Hepatocyte (in vitro differentiated cells): ENCODE data around the gene FADS3. TPM values are rescaled to one million over a fixed set of nuclear protein-coding genes. Genes with fewer than 3 reads are reported as not detected.

ENCODE experiments used
- DNase-seq: peaks from one replicate; pipeline ENCODE4 v3.0.0-alpha.2; 2016; ENCODE audit warnings: low spot score
- H2AFZ ChIP-seq: fragments of 200-600 bp; sonication (generic); 2 replicates; pipeline ENCODE4 v1.6.0; 2016; ENCODE audit warnings: antibody characterized with exemption, mild to moderate bottlenecking
- H3K27ac ChIP-seq: fragments of 200-600 bp; sonication (generic); 2 replicates; pipeline ENCODE4 v1.5.1; 2016; ENCODE audit warnings: mild to moderate bottlenecking
- H3K27me3 ChIP-seq: fragments of 200-600 bp; sonication (generic); 2 replicates; pipeline ENCODE4 v1.6.1; 2016
- H3K36me3 ChIP-seq: fragments of 200-600 bp; sonication (generic); replicated peaks from 2 replicates; pipeline ENCODE4 v1.5.1; 2016; ENCODE audit warnings: low read depth; ENCODE audit not compliant: insufficient read depth
- H3K4me1 ChIP-seq: fragments of 200-600 bp; sonication (generic); 2 replicates; pipeline ENCODE4 v1.5.1; 2016; ENCODE audit warnings: mild to moderate bottlenecking, moderate library complexity; ENCODE audit not compliant: insufficient read depth
- H3K4me2 ChIP-seq: fragments of 200-600 bp; sonication (generic); 2 replicates; pipeline ENCODE4 v1.6.0; 2016
- H3K4me3 ChIP-seq: fragments of 200-600 bp; sonication (generic); 2 replicates; pipeline ENCODE4 v1.5.1; 2016; ENCODE audit warnings: mild to moderate bottlenecking
- H3K79me2 ChIP-seq: fragments of 200-600 bp; sonication (generic); 2 replicates; pipeline ENCODE4 v1.6.0; 2017; ENCODE audit warnings: mild to moderate bottlenecking
- H3K9me2 ChIP-seq: fragments of 200-600 bp; sonication (generic); replicated peaks from 2 replicates; pipeline ENCODE4 v1.6.0; 2017; ENCODE audit warnings: mild to moderate bottlenecking; ENCODE audit not compliant: insufficient read depth
- H3K9me3 ChIP-seq: fragments of 200-600 bp; sonication (generic); 2 replicates; pipeline ENCODE4 v1.5.1; 2016; ENCODE audit warnings: low read depth, mild to moderate bottlenecking
- H4K20me1 ChIP-seq: fragments of 200-600 bp; sonication (generic); 2 replicates; pipeline ENCODE4 v1.6.0; 2016; ENCODE audit warnings: mild to moderate bottlenecking; ENCODE audit not compliant: insufficient read depth, poor library complexity, severe bottlenecking
- CTCF ChIP-seq: fragments of 200-600 bp; sonication (generic); IDR thresholded peaks from 2 replicates; pipeline ENCODE4 v1.5.1; 2016; ENCODE audit warnings: antibody characterized with exemption, mild to moderate bottlenecking; ENCODE audit not compliant: poor library complexity
- EZH2 ChIP-seq: fragments of 200-600 bp; sonication (generic); IDR thresholded peaks from 2 replicates; pipeline ENCODE4 v1.6.1; 2016; ENCODE audit warnings: antibody characterized with exemption, mild to moderate bottlenecking, borderline replicate concordance
- EZH2phosphoT487 ChIP-seq: fragments of 200-600 bp; sonication (generic); IDR thresholded peaks from one replicate; pipeline ENCODE4 v1.6.1; 2018; ENCODE audit warnings: antibody characterized with exemption, mild to moderate bottlenecking, low read depth, moderate library complexity; ENCODE audit not compliant: unreplicated experiment, severe bottlenecking
- WGBS: methylation state at CpG from one replicate; pipeline ENCODE4 v1.1.6; 2016; ENCODE audit warnings: low lambda C conversion rate; ENCODE audit errors: missing lambda C conversion rate; 5-methylcytosine and 5-hydroxymethylcytosine counted together
- polyA plus RNA-seq: library from polyadenylated mRNA; unstranded; fragments of >200 nt; fragmentation: Nextera tagmentation; extraction: Ambion mirVana; gene quantifications from 2 replicates; pipeline ENCODE4 v1.2.1, GENCODE V29; 2016
- total RNA-seq: library from RNA; depleted of rRNA; stranded (reverse); fragments of >200 nt; gene quantifications from 2 replicates; pipeline ENCODE4 v1.2.3, GENCODE V29; 2014

The FADS3 gene
- total and polyA plus RNA-seq, 2 experiments from 2014 or later: 19.4 to 37.0 TPM

DNA sequence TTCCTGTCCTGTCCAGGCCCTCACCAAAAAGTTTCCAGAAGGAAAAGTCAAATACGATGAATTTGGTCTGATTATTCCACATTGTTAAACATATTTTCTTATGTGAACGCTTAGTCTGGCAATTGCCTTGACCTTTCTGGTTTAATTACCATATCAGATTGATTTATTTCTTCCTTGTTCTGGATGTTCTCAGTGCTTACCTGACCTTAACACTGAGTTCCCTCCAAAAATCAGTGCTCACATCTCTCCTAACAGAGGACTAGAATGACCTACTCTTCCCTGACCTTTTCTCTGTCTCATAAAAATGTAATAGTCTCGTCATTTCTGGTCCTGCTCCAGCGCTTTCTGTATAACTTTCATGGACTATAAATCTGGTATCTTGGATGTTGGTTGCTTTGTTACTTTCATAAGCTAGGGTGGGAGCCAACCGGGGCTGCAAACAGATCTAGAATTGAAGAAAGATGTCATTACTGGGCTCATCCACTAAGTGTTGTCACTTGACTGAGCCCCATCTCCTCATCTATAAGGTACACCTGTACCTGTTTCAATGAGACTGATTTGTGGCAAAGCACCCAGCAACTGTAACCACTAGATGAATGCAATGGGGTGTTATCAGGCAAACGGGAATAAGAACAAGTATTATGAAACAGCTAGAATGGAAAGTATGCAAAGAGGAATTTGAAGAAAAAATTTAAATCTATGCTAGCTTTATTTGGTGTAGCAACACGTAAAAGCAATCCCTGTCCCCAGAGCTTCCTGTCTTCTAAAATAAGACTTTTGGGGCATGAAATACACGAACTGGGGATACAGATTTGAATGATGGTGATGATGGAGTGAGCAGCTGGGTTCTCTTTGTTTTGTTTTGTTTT lies 60.9 kb downstream of the FADS3 start:
- 44% methylated on average over 8 of the region's 8 CpGs for WGBS

GRCh38 chr11:61829806-61830205 lies 61.5 kb downstream of the FADS3 start:
- 67% methylated on average over 4 of the region's 4 CpGs for WGBS
- peaks cover 42% of the 10 kb centered on the region for H4K20me1 ChIP-seq
- H3K27ac ChIP-seq: peak overlapping the region; percentile 98

More for the DNA sequence above, 60.9 kb downstream of the FADS3 start:
- Histone ChIP-seq H3K36me3 (no peaks in the 10 kb centered on the region), H3K79me2 (peaks cover 69% of the 10 kb centered on the region), H3K27me3 (no peaks in the 10 kb centered on the region), H3K9me2 (no peaks in the 10 kb centered on the region), H2AFZ (no peak overlapping the region), H3K4me2 (peak overlapping the region; percentile 93), H3K4me3 (peak overlapping the region; percentile 95), H3K9me3 (no peaks in the 10 kb centered on the region), H4K20me1 (peaks cover 42% of the 10 kb centered on the region), H3K27ac (peak overlapping the region; percentile 98), H3K4me1 (peaks cover 39% of the 10 kb centered on the region)
- no peak for DNase-seq
- TF ChIP-seq CTCF (no peak), EZH2 (no peak), EZH2phosphoT487 (no peak)

GRCh38 chr11:61828629-61829407 lies 62.5 kb downstream of the FADS3 start:
- H3K9me2 ChIP-seq: no peaks in the 10 kb centered on the region
- peak overlapping the region; percentile 60 for H2AFZ ChIP-seq
- peak overlapping the region; percentile 95 for H3K4me3 ChIP-seq
- H4K20me1 ChIP-seq: peaks cover 34% of the 10 kb centered on the region
- WGBS: 1% methylated on average over 55 of the region's 55 CpGs
- DNase-seq: peak; percentile 74
- H3K27ac ChIP-seq: peak overlapping the region; percentile 98
- H3K36me3 ChIP-seq: no peaks in the 10 kb centered on the region
- peaks cover 26% of the 10 kb centered on the region for H3K4me1 ChIP-seq
- no peaks in the 10 kb centered on the region for H3K9me3 ChIP-seq
- H3K79me2 ChIP-seq: peaks cover 55% of the 10 kb centered on the region
- H3K4me2 ChIP-seq: peak overlapping the region; percentile 93
- peak; percentile 49 for TF ChIP-seq CTCF
- no peak for TF ChIP-seq EZH2phosphoT487
- no peaks in the 10 kb centered on the region for H3K27me3 ChIP-seq

More at GRCh38 chr11:61829806-61830205, 61.5 kb downstream of the FADS3 start:
- DNase-seq: no peak
- peak overlapping the region; percentile 93 for H3K4me2 ChIP-seq
- no peaks in the 10 kb centered on the region for H3K27me3 ChIP-seq
- peaks cover 34% of the 10 kb centered on the region for H3K4me1 ChIP-seq
- H3K79me2 ChIP-seq: peaks cover 64% of the 10 kb centered on the region
- no peak overlapping the region for H2AFZ ChIP-seq
- TF ChIP-seq EZH2 (no peak), EZH2phosphoT487 (no peak), CTCF (no peak)
- H3K9me2 ChIP-seq: no peaks in the 10 kb centered on the region
- no peaks in the 10 kb centered on the region for H3K36me3 ChIP-seq
- H3K9me3 ChIP-seq: no peaks in the 10 kb centered on the region
- peak overlapping the region; percentile 95 for H3K4me3 ChIP-seq
